Smooth muscle cell (in vitro differentiated cells): Measurements from ENCODE around the gene KCTD20. TPM values are rescaled to one million over a fixed set of nuclear protein-coding genes. Genes with fewer than 3 reads are reported as not detected.
A peak's percentile ranks its signal among the peaks of the same experiment; 100 is the strongest.
"Not testable (repeated sequence)": the region's sequence is repeated elsewhere in the genome, so short reads cannot be mapped to it uniquely, and the experiment has no call there.

ENCODE experiments used
- DNase-seq: peaks from one replicate; lab custom pipeline; 2025; ENCODE audit not compliant: unreplicated experiment; lab: John Stamatoyannopoulos, UW
- H2AFZ ChIP-seq: fragments of 200-600 bp; sonication (generic); 2 replicates; pipeline ENCODE4 v1.6.0; 2016; ENCODE audit warnings: antibody characterized with exemption, low read depth, mild to moderate bottlenecking
- H3F3A ChIP-seq: fragments of 200-600 bp; sonication (generic); 2 replicates; pipeline ENCODE4 v1.6.0; 2017; ENCODE audit warnings: antibody characterized with exemption, low read depth
- H3K27ac ChIP-seq: fragments of 200-600 bp; sonication (generic); 2 replicates; pipeline ENCODE4 v1.5.1; 2016; ENCODE audit warnings: low read depth, mild to moderate bottlenecking
- H3K27me3 ChIP-seq: fragments of 200-600 bp; sonication (generic); 2 replicates; pipeline ENCODE4 v1.6.1; 2016; ENCODE audit warnings: low read depth, mild to moderate bottlenecking
- H3K36me3 ChIP-seq: fragments of 200-600 bp; sonication (generic); 2 replicates; pipeline ENCODE4 v1.5.1; 2016; ENCODE audit warnings: low read depth
- H3K4me1 ChIP-seq: fragments of 200-600 bp; sonication (generic); 2 replicates; pipeline ENCODE4 v1.5.1; 2016; ENCODE audit warnings: low read depth
- H3K4me2 ChIP-seq: fragments of 200-600 bp; sonication (generic); 2 replicates; pipeline ENCODE4 v1.6.0; 2016; ENCODE audit warnings: mild to moderate bottlenecking
- H3K4me3 ChIP-seq: fragments of 200-600 bp; sonication (generic); 2 replicates; pipeline ENCODE4 v1.5.1; 2016; ENCODE audit warnings: mild to moderate bottlenecking
- H3K79me2 ChIP-seq: fragments of 200-600 bp; sonication (generic); 2 replicates; pipeline ENCODE4 v1.6.0; 2016; ENCODE audit warnings: low read depth, mild to moderate bottlenecking
- H3K9ac ChIP-seq: fragments of 200-600 bp; sonication (generic); 2 replicates; pipeline ENCODE4 v1.6.0; 2016; ENCODE audit warnings: low read depth
- H3K9me3 ChIP-seq: fragments of 200-600 bp; sonication (generic); replicated peaks from 2 replicates; pipeline ENCODE4 v1.5.1; 2016; ENCODE audit warnings: low read depth
- H4K20me1 ChIP-seq: fragments of 200-600 bp; sonication (generic); 2 replicates; pipeline ENCODE4 v1.6.0; 2016; ENCODE audit warnings: low read depth
- CTCF ChIP-seq: fragments of 200-600 bp; sonication (generic); IDR thresholded peaks from 2 replicates; pipeline ENCODE4 v1.5.1; 2017; ENCODE audit warnings: borderline replicate concordance, mild to moderate bottlenecking, antibody characterized with exemption; ENCODE audit not compliant: insufficient read depth, poor library complexity, severe bottlenecking
- WGBS: methylation state at CpG from one replicate; pipeline ENCODE4 v1.1.7; 2016; ENCODE audit warnings: low lambda C conversion rate; 5-methylcytosine and 5-hydroxymethylcytosine counted together
- polyA plus RNA-seq: library from polyadenylated mRNA; unstranded; fragments of >200 nt; fragmentation: Nextera tagmentation; extraction: Ambion mirVana; gene quantifications from 2 replicates; pipeline ENCODE4 v1.2.1, GENCODE V29; 2016
- total RNA-seq: library from RNA; depleted of rRNA; stranded (reverse); fragments of >200 nt; gene quantifications from 2 replicates; pipeline ENCODE4 v1.2.3, GENCODE V29; 2014

KCTD20 gene
- total and polyA plus RNA-seq, 2 experiments from 2014 or later = 31.3 to 54.9 TPM

GRCh38 chr6:36445621-36446020 is 2.8 kb downstream of the KCTD20 start:
- H3K9ac ChIP-seq = no peak overlapping the region
- TF ChIP-seq CTCF = no peak
- peaks cover 34% of the 10 kb centered on the region for H3K4me1 ChIP-seq

GRCh38 chr6:36449173-36449572 is 6.4 kb downstream of the KCTD20 start:
- H3K4me1 ChIP-seq, DNase-seq, H3K27me3 ChIP-seq, H3F3A ChIP-seq, H2AFZ ChIP-seq, H3K27ac ChIP-seq, H3K9me3 ChIP-seq, H3K4me2 ChIP-seq, H3K4me3 ChIP-seq, H3K9ac ChIP-seq, H3K36me3 ChIP-seq: not testable (repeated sequence)
- 99% methylated on average over 10 of the region's 10 CpGs for WGBS
- H4K20me1 ChIP-seq = peaks cover 94% of the 10 kb centered on the region
- peaks cover 98% of the 10 kb centered on the region for H3K79me2 ChIP-seq

More at GRCh38 chr6:36445621-36446020, 2.8 kb downstream of the KCTD20 start:
- H3K27me3 ChIP-seq = no peaks in the 10 kb centered on the region
- H4K20me1 ChIP-seq = peaks cover 62% of the 10 kb centered on the region
- H3K4me2 ChIP-seq = peak overlapping the region; percentile 91
- H3K9me3 ChIP-seq = no peaks in the 10 kb centered on the region
- H3K27ac ChIP-seq = peak overlapping the region; percentile 99
- no peak overlapping the region for H3K4me3 ChIP-seq
- H2AFZ ChIP-seq = no peak overlapping the region
- no peak for DNase-seq
- peaks cover 76% of the 10 kb centered on the region for H3K79me2 ChIP-seq
- peaks cover 13% of the 10 kb centered on the region for H3F3A ChIP-seq
- H3K36me3 ChIP-seq = no peaks in the 10 kb centered on the region

GRCh38 chr6:36452897-36453296 is 10.1 kb downstream of the KCTD20 start:
- WGBS = 96% methylated on average over 6 of the region's 8 CpGs
- not testable (repeated sequence) for H3K4me2 ChIP-seq, H3K4me1 ChIP-seq, H3K9ac ChIP-seq, H3K9me3 ChIP-seq, H2AFZ ChIP-seq, H3K27ac ChIP-seq, H3K4me3 ChIP-seq, H3F3A ChIP-seq, H3K27me3 ChIP-seq, H3K36me3 ChIP-seq, DNase-seq
- Histone ChIP-seq H3K79me2 (peaks cover 98% of the 10 kb centered on the region), H4K20me1 (peaks cover 98% of the 10 kb centered on the region)

GRCh38 chr6:36455486-36456027 is 12.8 kb downstream of the KCTD20 start:
- H3K27me3 ChIP-seq = no peaks in the 10 kb centered on the region
- 90% methylated on average over 3 of the region's 3 CpGs for WGBS
- no peak overlapping the region for H3K9ac ChIP-seq
- no peak overlapping the region for H3K4me2 ChIP-seq
- H3K9me3 ChIP-seq = no peaks in the 10 kb centered on the region
- H3K4me3 ChIP-seq = no peak overlapping the region
- no peak for TF ChIP-seq CTCF
- no peaks in the 10 kb centered on the region for H3K36me3 ChIP-seq
- peaks cover 97% of the 10 kb centered on the region for H4K20me1 ChIP-seq
- peaks cover 98% of the 10 kb centered on the region for H3K79me2 ChIP-seq
- no peaks in the 10 kb centered on the region for H3F3A ChIP-seq
- no peak for DNase-seq
- no peaks in the 10 kb centered on the region for H3K4me1 ChIP-seq
- H2AFZ ChIP-seq = no peak overlapping the region
- no peak overlapping the region for H3K27ac ChIP-seq

- Histone ChIP-seq H3K9ac (no peak overlapping the region), H3F3A (peaks cover 5% of the 10 kb centered on the region), H3K4me3 (no peak overlapping the region), H3K27ac (no peak overlapping the region), H3K79me2 (peaks cover 100% of the 10 kb centered on the region), H3K36me3 (no peaks in the 10 kb centered on the region), H2AFZ (no peak overlapping the region), H3K4me1 (no peaks in the 10 kb centered on the region), H4K20me1 (peaks cover 97% of the 10 kb centered on the region), H3K9me3 (no peaks in the 10 kb centered on the region), H3K27me3 (no peaks in the 10 kb centered on the region), H3K4me2 (no peak overlapping the region)
- no peak for DNase-seq
- TF ChIP-seq CTCF = no peak
Measured at GRCh38 chr6:36459501-36459900, 16.7 kb downstream of the KCTD20 start.
